ENCODE measurements around the gene RPS10.

DNA sequence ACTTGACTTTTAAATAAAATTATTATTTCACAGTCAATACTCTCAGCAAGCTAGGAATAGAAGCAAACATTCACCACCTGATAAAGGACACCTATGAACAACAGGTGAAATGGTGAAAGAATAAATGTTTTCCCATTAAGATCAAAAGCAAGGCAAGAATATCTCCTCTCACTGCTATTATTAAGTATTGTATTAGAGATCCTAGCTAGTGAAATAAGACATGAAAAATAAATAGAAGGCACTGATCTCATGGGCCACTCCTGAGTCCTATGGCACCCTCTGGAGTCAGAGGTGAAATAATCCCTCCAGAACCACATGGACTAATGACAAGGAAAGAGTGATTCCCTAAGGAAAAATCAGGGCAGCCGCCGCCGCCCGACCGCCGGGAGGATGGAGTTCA is 29.4 kb downstream of the RPS10 start:
- TF ChIP-seq, protein P1, sequence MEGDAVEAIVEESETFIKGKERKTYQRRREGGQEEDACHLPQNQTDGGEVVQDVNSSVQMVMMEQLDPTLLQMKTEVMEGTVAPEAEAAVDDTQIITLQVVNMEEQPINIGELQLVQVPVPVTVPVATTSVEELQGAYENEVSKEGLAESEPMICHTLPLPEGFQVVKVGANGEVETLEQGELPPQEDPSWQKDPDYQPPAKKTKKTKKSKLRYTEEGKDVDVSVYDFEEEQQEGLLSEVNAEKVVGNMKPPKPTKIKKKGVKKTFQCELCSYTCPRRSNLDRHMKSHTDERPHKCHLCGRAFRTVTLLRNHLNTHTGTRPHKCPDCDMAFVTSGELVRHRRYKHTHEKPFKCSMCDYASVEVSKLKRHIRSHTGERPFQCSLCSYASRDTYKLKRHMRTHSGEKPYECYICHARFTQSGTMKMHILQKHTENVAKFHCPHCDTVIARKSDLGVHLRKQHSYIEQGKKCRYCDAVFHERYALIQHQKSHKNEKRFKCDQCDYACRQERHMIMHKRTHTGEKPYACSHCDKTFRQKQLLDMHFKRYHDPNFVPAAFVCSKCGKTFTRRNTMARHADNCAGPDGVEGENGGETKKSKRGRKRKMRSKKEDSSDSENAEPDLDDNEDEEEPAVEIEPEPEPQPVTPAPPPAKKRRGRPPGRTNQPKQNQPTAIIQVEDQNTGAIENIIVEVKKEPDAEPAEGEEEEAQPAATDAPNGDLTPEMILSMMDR (conservative IDR thresholded peaks at IDR 0.05; ENCODE audit: low read length): no peak
- no peak for TF ChIP-seq EZH2phosphoT487 (IDR thresholded peaks at IDR 0.05; ENCODE audit: borderline replicate concordance)

All from Loucy (cell line).